ENCODE measurements around the gene ZNF280C.

GRCh38 chrX:130159776-130160175, 108.9 kb downstream of the ZNF280C start:
- TF ChIP-seq CTCF (conservative IDR thresholded peaks at IDR 0.05) (no peak), ZFX (IDR thresholded peaks at IDR 0.05) (no peak)
